WI38 (cell line): ENCODE results near the gene NOS1AP.

Experiments used
- H3K4me3 ChIP-seq: 2 replicates; pipeline ENCODE4 v1.5.1; 2011; ENCODE audit warnings: low read depth, mild to moderate bottlenecking, control low read depth, low read length
- TF ChIP-seq, protein P1 (sequence below): IDR thresholded peaks from 2 replicates; pipeline ENCODE4 v1.5.1; 2012; ENCODE audit warnings: low read depth, mild to moderate bottlenecking, control low read depth, low read length

NOS1AP gene

DNA sequence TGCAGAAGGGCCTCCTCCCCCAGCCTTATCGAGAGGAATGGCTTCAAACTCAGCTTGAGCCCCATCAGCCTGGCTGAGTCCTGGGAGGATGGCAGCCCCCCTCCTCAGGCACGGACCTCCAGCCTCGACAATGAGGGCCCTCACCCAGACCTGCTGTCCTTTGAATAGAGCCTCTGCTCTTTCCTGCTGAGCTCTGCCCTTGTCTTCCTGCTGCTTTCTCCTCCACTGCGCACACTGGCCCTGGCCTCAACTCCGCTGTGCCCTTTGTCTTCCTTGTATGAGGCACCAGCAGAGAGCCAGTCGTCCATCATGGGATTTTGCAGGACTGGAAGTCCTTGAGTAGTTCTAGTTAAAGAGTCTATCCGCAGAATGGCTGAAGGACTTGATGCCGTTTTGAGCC, 314.0 kb downstream of the NOS1AP start:
- H3K4me3 ChIP-seq = no peak overlapping the region
- TF ChIP-seq, protein P1, sequence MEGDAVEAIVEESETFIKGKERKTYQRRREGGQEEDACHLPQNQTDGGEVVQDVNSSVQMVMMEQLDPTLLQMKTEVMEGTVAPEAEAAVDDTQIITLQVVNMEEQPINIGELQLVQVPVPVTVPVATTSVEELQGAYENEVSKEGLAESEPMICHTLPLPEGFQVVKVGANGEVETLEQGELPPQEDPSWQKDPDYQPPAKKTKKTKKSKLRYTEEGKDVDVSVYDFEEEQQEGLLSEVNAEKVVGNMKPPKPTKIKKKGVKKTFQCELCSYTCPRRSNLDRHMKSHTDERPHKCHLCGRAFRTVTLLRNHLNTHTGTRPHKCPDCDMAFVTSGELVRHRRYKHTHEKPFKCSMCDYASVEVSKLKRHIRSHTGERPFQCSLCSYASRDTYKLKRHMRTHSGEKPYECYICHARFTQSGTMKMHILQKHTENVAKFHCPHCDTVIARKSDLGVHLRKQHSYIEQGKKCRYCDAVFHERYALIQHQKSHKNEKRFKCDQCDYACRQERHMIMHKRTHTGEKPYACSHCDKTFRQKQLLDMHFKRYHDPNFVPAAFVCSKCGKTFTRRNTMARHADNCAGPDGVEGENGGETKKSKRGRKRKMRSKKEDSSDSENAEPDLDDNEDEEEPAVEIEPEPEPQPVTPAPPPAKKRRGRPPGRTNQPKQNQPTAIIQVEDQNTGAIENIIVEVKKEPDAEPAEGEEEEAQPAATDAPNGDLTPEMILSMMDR = no peak

DNA sequence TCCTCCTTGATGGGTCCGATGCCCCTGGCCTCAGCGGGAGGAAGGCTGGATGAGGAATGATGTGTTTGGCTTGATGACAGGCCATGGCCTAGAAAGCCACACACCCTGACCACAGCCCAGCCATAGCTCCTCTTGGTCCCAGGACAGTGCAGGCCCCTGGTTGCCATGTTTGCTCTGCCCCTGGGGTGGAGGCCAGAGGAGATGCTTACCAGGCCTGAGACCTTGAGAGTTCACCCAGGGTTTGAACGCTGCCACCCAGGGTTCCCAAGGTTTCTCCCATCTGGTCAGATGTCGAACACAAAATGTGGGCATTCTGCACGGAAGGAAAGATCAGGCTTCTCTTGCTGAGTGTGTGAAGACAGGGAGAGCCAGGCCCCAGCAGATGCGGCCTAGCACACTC, 314.6 kb downstream of the NOS1AP start:
- TF ChIP-seq, protein P1 = no peak
- no peak overlapping the region for H3K4me3 ChIP-seq

DNA sequence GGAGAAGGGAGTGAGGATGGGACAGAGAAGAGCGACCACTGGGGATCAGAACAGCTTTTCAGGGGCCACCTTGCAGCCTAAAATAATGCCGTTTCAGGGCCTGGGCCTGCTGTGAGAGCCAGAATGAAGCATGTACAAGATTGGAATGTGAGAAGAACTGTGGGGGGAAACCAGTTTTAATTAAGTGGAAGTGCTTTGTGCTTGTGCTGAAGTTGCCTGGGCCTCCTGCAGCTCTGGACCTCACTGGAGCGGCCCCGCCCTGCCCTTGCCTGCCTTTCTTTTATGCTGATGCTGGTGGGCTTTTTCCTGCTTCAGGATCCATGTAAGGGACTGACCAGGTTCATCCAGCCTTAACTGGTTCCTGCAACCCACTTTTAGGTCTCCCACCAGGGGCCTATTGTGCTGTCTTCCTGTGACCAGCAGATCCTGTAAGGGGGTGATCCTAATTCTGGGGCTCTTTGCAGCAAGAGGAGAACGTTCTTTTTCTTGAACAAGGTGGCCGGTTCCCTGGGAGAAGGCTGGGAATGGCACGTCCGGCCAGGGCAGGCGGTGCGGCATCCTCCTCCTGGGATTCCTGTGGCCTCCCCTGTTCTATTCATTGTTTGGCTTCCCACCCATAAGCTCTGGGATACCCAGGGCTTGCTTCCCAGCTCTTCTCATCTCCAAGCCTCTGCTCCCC, 315.2 kb downstream of the NOS1AP start:
- no peak overlapping the region for H3K4me3 ChIP-seq
- TF ChIP-seq, protein P1 = no peak

DNA sequence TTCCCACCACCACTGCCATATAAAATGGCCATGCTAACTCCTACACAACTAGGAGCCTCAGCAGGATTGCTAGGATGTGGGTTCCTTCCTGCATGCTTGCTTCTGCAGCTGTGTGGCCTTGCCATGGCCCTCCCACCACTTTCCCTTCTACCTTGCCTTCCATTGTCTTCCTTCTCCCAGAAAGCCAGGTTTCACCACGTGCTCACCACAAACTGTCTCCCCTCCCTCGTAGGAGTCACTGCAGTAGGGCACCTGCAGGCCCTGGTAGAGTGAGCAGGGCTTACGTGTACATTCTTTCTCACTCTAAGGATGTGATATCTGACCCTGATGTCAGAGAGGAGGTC, 315.8 kb downstream of the NOS1AP start:
- H3K4me3 ChIP-seq = no peak overlapping the region
- TF ChIP-seq, protein P1 = no peak

DNA sequence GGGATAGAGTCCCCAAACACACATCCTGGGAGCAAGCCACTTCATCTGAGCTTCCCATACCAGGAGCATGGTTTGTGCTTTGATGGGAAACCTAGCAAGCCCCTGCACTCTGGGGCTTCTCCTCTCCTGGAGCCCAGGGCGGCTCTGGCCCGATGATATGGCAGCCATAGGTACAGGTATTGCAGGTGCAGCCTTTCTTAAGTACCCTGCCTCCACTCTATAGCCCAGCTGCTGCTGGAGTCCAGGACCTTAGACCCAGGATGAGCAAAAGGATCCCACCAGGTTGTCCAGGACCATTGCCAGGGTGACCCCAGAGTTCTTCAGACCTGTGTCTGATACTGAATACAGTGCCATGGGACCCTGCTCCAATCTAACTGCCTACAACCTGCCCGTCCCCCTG, 316.2 kb downstream of the NOS1AP start:
- no peak overlapping the region for H3K4me3 ChIP-seq
- TF ChIP-seq, protein P1 = no peak

DNA sequence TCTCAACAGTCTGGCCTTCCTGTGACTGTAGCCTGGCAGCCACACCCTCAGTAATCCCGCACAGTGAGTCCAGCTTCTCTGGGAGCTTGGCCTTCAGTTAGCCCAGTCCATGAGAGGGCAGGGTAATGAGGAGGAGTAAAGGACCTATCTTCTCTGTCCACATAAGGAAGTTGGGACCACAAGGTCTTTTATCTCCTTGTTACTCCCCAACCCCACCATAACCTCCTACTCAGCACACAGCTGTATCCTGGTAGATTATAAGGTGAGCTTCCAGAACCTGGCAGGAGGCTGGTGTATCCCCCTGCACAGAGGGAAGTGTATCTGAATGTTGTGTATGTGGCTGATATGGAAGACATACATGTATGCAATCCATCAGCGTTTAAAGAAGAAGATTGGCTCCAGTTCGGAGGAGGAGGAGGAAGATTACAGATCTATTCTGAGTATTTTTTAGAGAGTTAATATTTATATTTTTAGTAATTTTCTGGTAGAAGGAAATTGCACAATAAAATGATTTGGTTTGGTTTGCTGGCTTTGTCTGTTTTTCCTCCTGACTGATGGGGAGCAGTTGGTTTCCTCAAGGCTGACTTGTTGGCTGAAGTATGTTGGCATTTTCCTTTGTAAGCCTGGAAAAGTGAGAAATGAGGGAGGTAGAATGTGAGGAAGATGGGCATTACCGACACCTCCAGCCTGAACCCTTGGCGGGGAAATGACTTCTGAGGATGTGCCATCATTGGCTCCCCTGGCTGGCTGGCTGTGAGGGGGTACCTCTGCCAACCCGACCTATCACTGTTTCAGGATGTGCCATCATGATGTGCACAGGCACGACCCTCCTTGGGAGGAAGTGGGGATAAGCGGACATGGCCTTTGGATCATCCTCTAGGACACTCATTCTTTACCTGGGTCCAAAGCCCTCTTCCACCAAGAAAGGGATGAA, 317.1 kb downstream of the NOS1AP start:
- TF ChIP-seq, protein P1 = no peak
- no peak overlapping the region for H3K4me3 ChIP-seq
